Measurements from ENCODE around the gene CXCL9. TPM values are rescaled to one million over a fixed set of nuclear protein-coding genes. Genes with fewer than 3 reads are reported as not detected.

CXCL9 gene
- total RNA-seq, 4 donors from 2014 or later = 0.35 to 5.0 (median 0.94) TPM; not detected in 1

DNA sequence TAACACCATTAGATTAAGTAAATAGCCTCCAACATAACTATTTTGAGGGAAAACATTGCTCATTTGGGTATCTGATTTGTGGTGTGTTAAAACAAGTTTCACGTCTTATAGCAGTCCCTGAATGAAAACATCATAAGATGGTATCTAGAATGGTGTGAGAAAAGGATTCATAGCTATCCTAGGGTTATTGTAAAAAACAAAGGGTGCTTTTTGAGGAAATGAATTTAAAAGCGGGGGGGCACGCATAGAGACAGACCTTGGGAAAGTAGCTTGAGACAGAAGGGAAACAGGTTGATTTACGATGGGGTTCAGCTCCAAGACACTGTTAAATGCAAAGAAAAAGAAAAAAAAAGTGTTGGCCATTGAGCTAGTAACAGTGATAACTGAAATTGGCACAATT is 16.8 kb upstream of the CXCL9 start:
- H3K4me3 ChIP-seq = no peak overlapping the region
- no peak for DNase-seq
- no peak for TF ChIP-seq POLR2A (IDR thresholded peaks at IDR 0.05)
- TF ChIP-seq, protein P1, sequence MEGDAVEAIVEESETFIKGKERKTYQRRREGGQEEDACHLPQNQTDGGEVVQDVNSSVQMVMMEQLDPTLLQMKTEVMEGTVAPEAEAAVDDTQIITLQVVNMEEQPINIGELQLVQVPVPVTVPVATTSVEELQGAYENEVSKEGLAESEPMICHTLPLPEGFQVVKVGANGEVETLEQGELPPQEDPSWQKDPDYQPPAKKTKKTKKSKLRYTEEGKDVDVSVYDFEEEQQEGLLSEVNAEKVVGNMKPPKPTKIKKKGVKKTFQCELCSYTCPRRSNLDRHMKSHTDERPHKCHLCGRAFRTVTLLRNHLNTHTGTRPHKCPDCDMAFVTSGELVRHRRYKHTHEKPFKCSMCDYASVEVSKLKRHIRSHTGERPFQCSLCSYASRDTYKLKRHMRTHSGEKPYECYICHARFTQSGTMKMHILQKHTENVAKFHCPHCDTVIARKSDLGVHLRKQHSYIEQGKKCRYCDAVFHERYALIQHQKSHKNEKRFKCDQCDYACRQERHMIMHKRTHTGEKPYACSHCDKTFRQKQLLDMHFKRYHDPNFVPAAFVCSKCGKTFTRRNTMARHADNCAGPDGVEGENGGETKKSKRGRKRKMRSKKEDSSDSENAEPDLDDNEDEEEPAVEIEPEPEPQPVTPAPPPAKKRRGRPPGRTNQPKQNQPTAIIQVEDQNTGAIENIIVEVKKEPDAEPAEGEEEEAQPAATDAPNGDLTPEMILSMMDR (IDR thresholded peaks at IDR 0.05) = no peak
- peaks cover 0 to 9% (median 1%) of the 10 kb centered on the region in 4 donors for H3K4me1 ChIP-seq
- H3K9me3 ChIP-seq = no peaks in the 10 kb centered on the region
- H3K27me3 ChIP-seq = no peaks in the 10 kb centered on the region
- H3K36me3 ChIP-seq = no peaks in the 10 kb centered on the region
- no peak overlapping the region for H3K27ac ChIP-seq

DNA sequence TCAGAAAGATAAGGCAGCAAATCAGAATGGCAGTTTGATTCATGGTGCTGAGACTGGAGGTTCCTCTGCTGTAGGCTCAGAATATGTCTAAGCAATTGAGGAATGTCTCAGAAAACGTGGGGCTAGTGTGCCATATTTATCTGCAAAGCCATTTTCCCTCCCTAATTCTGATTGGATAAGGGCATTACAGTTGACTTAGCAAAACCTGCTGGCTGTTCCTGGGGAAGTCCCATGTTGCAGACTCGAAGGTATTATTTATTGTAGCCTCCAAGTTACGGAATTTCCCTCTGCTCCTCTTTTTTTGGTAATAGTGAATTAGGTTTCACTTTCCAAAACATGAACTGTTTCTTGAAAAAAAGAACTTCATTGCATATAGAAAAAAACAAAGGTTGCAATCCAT is 16.1 kb upstream of the CXCL9 start, which contains the start of gene CXCL10:
Gene CXCL10, minus strand, starts transcription at position 109 of the 400 bp plus-strand sequence. Its CDS starts 66 bp downstream, at position 43.
- TF ChIP-seq POLR2A (IDR thresholded peaks at IDR 0.05) = no peak
- TF ChIP-seq, protein P1 (IDR thresholded peaks at IDR 0.05) = no peak
- H3K27me3 ChIP-seq = no peaks in the 10 kb centered on the region
- H3K4me1 ChIP-seq = peaks cover 0 to 9% (median 0%) of the 10 kb centered on the region in 4 donors
- H3K36me3 ChIP-seq = no peaks in the 10 kb centered on the region
- H3K4me3 ChIP-seq = no peak within 1 kb of the TSS
- no peaks in the 10 kb centered on the region for H3K9me3 ChIP-seq
- H3K27ac ChIP-seq = no peak within 1 kb of the TSS
- no peak for DNase-seq

DNA sequence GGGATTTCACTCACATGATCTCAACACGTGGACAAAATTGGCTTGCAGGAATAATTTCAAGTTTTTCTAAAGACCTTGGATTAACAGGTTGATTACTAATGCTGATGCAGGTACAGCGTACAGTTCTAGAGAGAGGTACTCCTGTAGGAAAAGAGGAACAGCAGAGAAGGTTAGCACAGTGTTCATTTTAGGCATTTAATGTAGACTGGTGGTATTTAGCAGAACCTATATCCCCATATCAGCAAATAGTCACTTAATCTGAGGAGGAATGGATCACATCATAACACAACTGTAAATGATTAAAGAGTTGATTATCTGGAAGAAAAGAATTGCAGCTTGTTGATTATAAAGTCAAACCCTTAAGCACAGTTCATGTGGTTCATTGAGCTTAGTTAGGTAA is 15.4 kb upstream of the CXCL9 start:
- Histone ChIP-seq H3K27ac (no peak overlapping the region), H3K27me3 (no peaks in the 10 kb centered on the region), H3K9me3 (no peaks in the 10 kb centered on the region), H3K36me3 (no peaks in the 10 kb centered on the region), H3K4me1 (peaks cover 0 to 9% (median 0%) of the 10 kb centered on the region in 4 donors), H3K4me3 (no peak overlapping the region)
- no peak for DNase-seq
- TF ChIP-seq, protein P1 (IDR thresholded peaks at IDR 0.05) = no peak
- no peak for TF ChIP-seq POLR2A (IDR thresholded peaks at IDR 0.05)

DNA sequence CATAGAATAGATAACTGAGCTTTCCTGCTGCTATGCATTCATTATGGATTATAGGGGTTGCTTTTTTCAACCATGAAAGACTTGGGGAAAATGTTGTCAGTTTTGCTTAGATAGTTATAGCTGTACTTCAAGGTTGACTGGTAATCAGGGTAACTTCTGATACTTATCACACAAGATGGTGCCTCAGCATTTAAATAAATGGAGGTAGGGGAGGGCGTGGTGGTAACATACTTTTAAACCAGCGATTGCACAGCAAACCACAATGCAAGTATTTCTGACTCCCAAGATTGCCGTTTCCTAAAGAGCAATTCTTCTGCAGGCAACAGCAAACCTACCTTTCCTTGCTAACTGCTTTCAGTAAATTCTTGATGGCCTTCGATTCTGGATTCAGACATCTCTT is 14.7 kb upstream of the CXCL9 start:
- Histone ChIP-seq H3K27me3 (no peaks in the 10 kb centered on the region), H3K4me1 (peaks cover 0 to 9% (median 0%) of the 10 kb centered on the region in 4 donors), H3K36me3 (no peaks in the 10 kb centered on the region), H3K27ac (no peak overlapping the region), H3K4me3 (no peak overlapping the region), H3K9me3 (no peaks in the 10 kb centered on the region)
- DNase-seq = no peak
- TF ChIP-seq, protein P1 (IDR thresholded peaks at IDR 0.05) = no peak
- no peak for TF ChIP-seq POLR2A (IDR thresholded peaks at IDR 0.05)

DNA sequence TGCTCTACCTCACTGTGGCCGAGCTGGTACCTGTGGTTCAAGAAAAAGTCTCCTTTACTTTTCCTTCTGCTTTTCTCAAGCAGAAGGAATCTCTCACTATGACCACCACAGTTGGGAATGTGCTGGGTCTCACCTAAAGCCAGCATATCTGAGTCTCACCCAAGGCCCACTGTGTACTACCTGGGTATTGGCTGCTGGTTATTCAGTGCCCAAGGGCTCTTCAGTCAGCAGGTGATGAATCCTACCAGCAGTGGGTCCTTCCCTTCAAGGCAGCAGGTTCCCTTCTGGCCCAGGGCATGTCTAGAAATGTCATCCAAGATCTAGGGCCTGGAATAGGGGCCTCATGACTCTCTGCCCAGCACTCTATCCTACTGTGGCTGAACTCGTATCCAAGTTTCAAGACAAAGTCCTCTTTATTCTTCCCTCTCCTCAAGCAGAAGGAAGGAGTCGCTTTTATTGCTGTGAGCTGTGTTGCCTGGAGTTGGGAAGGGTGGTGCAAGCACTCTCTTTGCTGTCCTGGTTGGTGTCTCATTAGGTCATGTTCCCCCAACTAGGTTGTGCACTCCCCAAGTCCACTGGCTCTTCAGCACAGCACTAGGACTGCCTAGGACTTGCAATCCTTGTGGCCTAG is 9.9 kb upstream of the CXCL9 start:
- H3K36me3 ChIP-seq = no peaks in the 10 kb centered on the region
- no peak for TF ChIP-seq POLR2A (IDR thresholded peaks at IDR 0.05)
- TF ChIP-seq, protein P1 (IDR thresholded peaks at IDR 0.05) = no peak
- peaks cover 0 to 11% (median 0%) of the 10 kb centered on the region in 4 donors for H3K4me1 ChIP-seq
- no peak overlapping the region for H3K4me3 ChIP-seq
- H3K27me3 ChIP-seq = no peaks in the 10 kb centered on the region
- H3K27ac ChIP-seq = no peak overlapping the region
- no peak for DNase-seq
- H3K9me3 ChIP-seq = no peaks in the 10 kb centered on the region
